H1 (cell line): ENCODE measurements around the gene LY6G6F. TPM values are rescaled to one million over a fixed set of nuclear protein-coding genes. Genes with fewer than 3 reads are reported as not detected.

ENCODE experiments used
- CTCF ChIA-PET: fragments of 300-600 bp; sonication (Branson Sonifier 250); formaldehyde crosslinking; loops from one replicate; lab custom pipeline; 2021; ENCODE audit not compliant: partially characterized antibody; lab: Charles Lee
- POLR2A ChIA-PET: fragments of 300-600 bp; sonication (Branson Sonifier 250); formaldehyde crosslinking; loops from one replicate; lab custom pipeline; 2021; ENCODE audit warnings: inconsistent platforms; ENCODE audit not compliant: partially characterized antibody; lab: Charles Lee
- DNase-seq, 2 experiments: peaks; one replicate each; pipeline versions ENCODE4 v3.0.0 to v3.0.0-alpha.2; 2010 to 2022; ENCODE audit warnings: low spot score in 2 of 2, low read depth in 1 of 2, mixed read lengths in 1 of 2
- FAIRE-seq: peaks from 2 replicates; lab custom pipeline; 2011; peaks lifted over from hg19 to GRCh38; lab: Jason Lieb, UNC
- H2AFZ ChIP-seq: 2 replicates; pipeline ENCODE4 v1.8.1; 2012; ENCODE audit warnings: low read length, inconsistent platforms
- H2AK5ac ChIP-seq: 2 replicates; pipeline ENCODE4 v1.6.1; 2013; ENCODE audit warnings: low read depth, low read length
- H2BK120ac ChIP-seq: replicated peaks from 2 replicates; pipeline ENCODE3; 2013; ENCODE audit warnings: low read depth, low read length, inconsistent platforms
- H2BK12ac ChIP-seq: 2 replicates; pipeline ENCODE4 v1.6.1; 2013; ENCODE audit warnings: low read depth, low read length
- H2BK15ac ChIP-seq: 2 replicates; pipeline ENCODE4 v1.6.1; 2013; ENCODE audit warnings: low read length
- H2BK20ac ChIP-seq: 2 replicates; pipeline ENCODE4 v1.6.1; 2013; ENCODE audit warnings: low read length
- H2BK5ac ChIP-seq: 2 replicates; pipeline ENCODE4 v1.6.1; 2013; ENCODE audit warnings: low read depth, low read length
- H3K14ac ChIP-seq: 2 replicates; pipeline ENCODE4 v1.6.1; 2013; ENCODE audit warnings: inconsistent platforms; ENCODE audit not compliant: insufficient read length
- H3K18ac ChIP-seq: 2 replicates; pipeline ENCODE4 v1.6.1; 2013; ENCODE audit warnings: low read length; ENCODE audit errors: extremely low read depth
- H3K23ac ChIP-seq: 2 replicates; pipeline ENCODE4 v1.6.1; 2013; ENCODE audit warnings: inconsistent platforms; ENCODE audit not compliant: insufficient read length
- H3K23me2 ChIP-seq: 2 replicates; pipeline ENCODE4 v1.6.1; 2013; ENCODE audit warnings: low read depth, low read length
- H3K27ac ChIP-seq: 2 replicates; pipeline ENCODE4 v1.6.1; 2011; ENCODE audit warnings: low read depth, low read length, inconsistent platforms
- H3K27me3 ChIP-seq, 4 experiments: replicated peaks in 1 of 4; 1 replicate in 1 of 4; 2 replicates in 3 of 4; pipeline versions ENCODE4 v1.6.1 to v1.8.1; 2011 to 2013; ENCODE audit warnings: low read length in 3 of 4, mild to moderate bottlenecking in 3 of 4, inconsistent platforms in 2 of 4, mixed read lengths in 2 of 4, moderate library complexity in 1 of 4; ENCODE audit not compliant: control insufficient read depth in 3 of 4, insufficient read depth in 3 of 4; ENCODE audit errors: extremely low read depth in 1 of 4
- H3K36me3 ChIP-seq, 4 experiments: 2 replicates each; pipeline versions ENCODE4 v1.6.1 to v1.8.1; 2011 to 2013; ENCODE audit warnings: mild to moderate bottlenecking in 4 of 4, low read length in 3 of 4, moderate library complexity in 2 of 4, control low read depth in 1 of 4, inconsistent platforms in 1 of 4; ENCODE audit not compliant: insufficient read depth in 4 of 4, control insufficient read depth in 2 of 4
- H3K4ac ChIP-seq: replicated peaks from 2 replicates; pipeline ENCODE3; 2013; ENCODE audit warnings: low read length, low read depth, mixed read lengths, inconsistent platforms; ENCODE audit not compliant: insufficient read length
- H3K4me1 ChIP-seq, 4 experiments: replicated peaks in 1 of 4; 1 replicate in 1 of 4; 2 replicates in 3 of 4; pipeline versions ENCODE4 v1.6.1 to v1.8.1; 2011 to 2013; ENCODE audit warnings: low read length in 3 of 4, inconsistent platforms in 2 of 4, mixed read lengths in 1 of 4; ENCODE audit not compliant: insufficient read depth in 4 of 4, control insufficient read depth in 3 of 4
- H3K4me2 ChIP-seq, 2 experiments: 2 replicates each; pipeline versions ENCODE4 v1.6.1 to v1.8.1; 2011 to 2013; ENCODE audit warnings: low read depth in 2 of 2, low read length in 2 of 2, control low read depth in 1 of 2, inconsistent platforms in 1 of 2, mild to moderate bottlenecking in 1 of 2; ENCODE audit not compliant: insufficient read depth in 1 of 2
- H3K4me3 ChIP-seq, 4 experiments: fragments of 200-600, 300-600 bp in 1 of 4; sonication (generic), shearing (Covaris generic), sonication (Bioruptor Twin) in 1 of 4; 2 replicates each; pipeline versions ENCODE4 v1.5.1 to v1.8.1; 2011 to 2016; ENCODE audit warnings: low read length in 4 of 4, low read depth in 3 of 4, control low read depth in 2 of 4, inconsistent platforms in 2 of 4, mild to moderate bottlenecking in 2 of 4, mixed read lengths in 1 of 4, moderate library complexity in 1 of 4; ENCODE audit not compliant: insufficient read depth in 2 of 4; ENCODE audit errors: extremely low read depth in 1 of 4
- H3K56ac ChIP-seq: replicated peaks from 2 replicates; pipeline ENCODE3; 2013; ENCODE audit warnings: low read depth, mild to moderate bottlenecking, mixed read lengths, low read length, inconsistent platforms; ENCODE audit not compliant: insufficient read length
- H3K79me1 ChIP-seq: 2 replicates; pipeline ENCODE4 v1.6.1; 2013; ENCODE audit warnings: low read depth, low read length, control low read depth
- H3K79me2 ChIP-seq, 2 experiments: 2 replicates each; pipeline versions ENCODE4 v1.6.1 to v1.8.1; 2012 to 2013; ENCODE audit warnings: low read length in 2 of 2, mild to moderate bottlenecking in 2 of 2, inconsistent platforms in 1 of 2; ENCODE audit not compliant: insufficient read depth in 2 of 2, control insufficient read depth in 1 of 2
- H3K9ac ChIP-seq, 4 experiments: replicated peaks in 1 of 4; 1 replicate in 1 of 4; 2 replicates in 3 of 4; pipeline versions ENCODE4 v1.6.1 to v1.8.1; 2011 to 2013; ENCODE audit warnings: low read depth in 3 of 4, low read length in 3 of 4, control low read depth in 2 of 4, mild to moderate bottlenecking in 2 of 4, moderate library complexity in 2 of 4, inconsistent platforms in 1 of 4; ENCODE audit errors: extremely low read depth in 1 of 4
- H3K9me3 ChIP-seq, 2 experiments: 2 replicates each; pipeline versions ENCODE4 v1.6.1 to v1.8.1; 2012 to 2013; ENCODE audit warnings: mild to moderate bottlenecking in 2 of 2, moderate library complexity in 2 of 2, control low read depth in 1 of 2, inconsistent platforms in 1 of 2, low read depth in 1 of 2, low read length in 1 of 2, mixed read lengths in 1 of 2; ENCODE audit not compliant: insufficient read depth in 2 of 2
- H4K20me1 ChIP-seq, 2 experiments: replicated peaks in 1 of 2; 2 replicates each; pipeline versions ENCODE3 to v1.8.1; 2011 to 2013; ENCODE audit warnings: inconsistent platforms in 2 of 2, low read length in 2 of 2, mild to moderate bottlenecking in 1 of 2; ENCODE audit not compliant: insufficient read depth in 2 of 2, control insufficient read depth in 1 of 2
- H4K5ac ChIP-seq: 2 replicates; pipeline ENCODE4 v1.6.1; 2013; ENCODE audit warnings: low read length, low read depth, mixed read lengths, inconsistent platforms; ENCODE audit not compliant: insufficient read length
- H4K8ac ChIP-seq: 2 replicates; pipeline ENCODE4 v1.8.0; 2013; ENCODE audit warnings: mild to moderate bottlenecking, moderate library complexity, low read length, inconsistent platforms; ENCODE audit not compliant: insufficient read depth; ENCODE audit errors: extremely low read depth
- H4K91ac ChIP-seq: replicated peaks from 2 replicates; pipeline ENCODE3; 2013; ENCODE audit warnings: low read length, mixed read lengths, inconsistent platforms; ENCODE audit not compliant: insufficient read length
- BRCA1 ChIP-seq: IDR thresholded peaks from 2 replicates; pipeline ENCODE4 v1.6.1; 2012; ENCODE audit warnings: low read depth, low read length, improper control_type of control experiment
- CEBPB ChIP-seq: IDR thresholded peaks from 2 replicates; pipeline ENCODE4 v1.6.1; 2012; ENCODE audit warnings: low read depth, low read length
- CREB1 ChIP-seq: IDR thresholded peaks from 2 replicates; pipeline ENCODE4 v1.6.1; 2012; ENCODE audit warnings: inconsistent platforms
- CTBP2 ChIP-seq: IDR thresholded peaks from 2 replicates; pipeline ENCODE4 v1.7.0; 2011; ENCODE audit warnings: borderline replicate concordance, mild to moderate bottlenecking, moderate library complexity, mixed read lengths, low read length; ENCODE audit not compliant: insufficient read depth, insufficient read length
- E2F6 ChIP-seq: IDR thresholded peaks from 2 replicates; pipeline ENCODE4 v1.6.1; 2012; ENCODE audit warnings: inconsistent platforms
- EGR1 ChIP-seq: IDR thresholded peaks from 2 replicates; pipeline ENCODE4 v1.6.1; 2011; ENCODE audit warnings: low read depth, low read length, borderline replicate concordance
- JUND ChIP-seq: IDR thresholded peaks from 2 replicates; pipeline ENCODE4 v1.6.1; 2011; ENCODE audit warnings: mild to moderate bottlenecking, improper control_type of control experiment, low read length
- KDM1A ChIP-seq: fragments of 200-600, 300-600 bp; sonication (generic); IDR thresholded peaks from 2 replicates; pipeline ENCODE4 v1.7.1; 2016; ENCODE audit warnings: mild to moderate bottlenecking, low read length, borderline replicate concordance
- PHF8 ChIP-seq: fragments of 200-600 bp; sonication (generic); conservative IDR thresholded peaks from 2 replicates; pipeline ENCODE4 v1.7.1; 2012; ENCODE audit warnings: low read depth, mild to moderate bottlenecking, inconsistent platforms, low read length, moderate library complexity
- RBBP5 ChIP-seq: IDR thresholded peaks from 2 replicates; pipeline ENCODE4 v1.7.1; 2012; ENCODE audit warnings: low read depth, mild to moderate bottlenecking, inconsistent platforms, low read length, moderate library complexity, borderline replicate concordance
- SIX5 ChIP-seq: IDR thresholded peaks from 2 replicates; pipeline ENCODE4 v1.6.1; 2011; ENCODE audit warnings: mild to moderate bottlenecking, low read depth, low read length
- SP1 ChIP-seq: IDR thresholded peaks from 2 replicates; pipeline ENCODE4 v1.6.1; 2011; ENCODE audit warnings: low read depth, low read length
- SRF ChIP-seq: IDR thresholded peaks from 2 replicates; pipeline ENCODE4 v1.6.1; 2011; ENCODE audit warnings: mild to moderate bottlenecking, low read depth, low read length, moderate library complexity
- WGBS, 2 experiments: shearing (Covaris generic) in 1 of 2; methylation state at CpG; one replicate each; pipeline versions ENCODE4 v1.1.6 to v1.1.7; 2013 to 2015; ENCODE audit warnings: low lambda C conversion rate in 2 of 2, mixed read lengths in 2 of 2, inconsistent platforms in 1 of 2, low coverage in 1 of 2, missing lambda C conversion rate in 1 of 2; ENCODE audit not compliant: insufficient replicate concordance in 2 of 2, insufficient coverage in 1 of 2, insufficient read length in 1 of 2; ENCODE audit errors: extremely low coverage in 1 of 2, missing lambda C conversion rate in 1 of 2; 5-methylcytosine and 5-hydroxymethylcytosine counted together
- polyA plus RNA-seq, 7 experiments: library from polyadenylated mRNA; depleted of rRNA in 3 of 7; stranded (reverse) in 5 of 7; unstranded in 2 of 7; fragments of >200 nt in 5 of 7; fragments of 200-250 nt in 2 of 7; gene quantifications; 1 replicate in 5 of 7; 2 replicates in 1 of 7; 4 replicates in 1 of 7; pipeline versions ENCODE4 v1.2.1 to v1.2.3, GENCODE V29; 2011 to 2013; ENCODE audit warnings: missing spikeins in 2 of 7, mixed read lengths in 2 of 7
- total RNA-seq: library from RNA; stranded (reverse); fragmentation: NEBNext Ultra II Directional; extraction: Animal tissue kit (Norgen Biotek cat#: 25700); gene quantifications from 2 replicates; pipeline ENCODE4 v1.2.1, GENCODE V29; 2021

The LY6G6F gene
- total and polyA plus RNA-seq, 2 of the 8 experiments (the other 6 are each of a cell fraction or from before 2014, with no cell fraction given), result not detected

GRCh38 chr6:31658158-31658688 lies 48.4 kb upstream of the LY6G6F start:
- peaks cover 0 to 26% of the 10 kb centered on the region in 2 experiments; a peak in 2 of 4 replicates for H3K79me2 ChIP-seq
- no peak overlapping the region; a peak in 1 of 4 replicates for H3K4me2 ChIP-seq
- H2BK5ac ChIP-seq, result no peak overlapping the region
- no peak overlapping the region for H3K18ac ChIP-seq
- no peak overlapping the region for H3K4ac ChIP-seq
- H3K23ac ChIP-seq, result no peak overlapping the region
- H3K23me2 ChIP-seq, result peaks cover 4% of the 10 kb centered on the region; the same call in 1 of the 2 replicates
- no peak overlapping the region for H3K56ac ChIP-seq
- peaks cover 0 to 3% of the 10 kb centered on the region in 2 experiments for H4K20me1 ChIP-seq
- no peak overlapping the region for H2AK5ac ChIP-seq
- H3K4me3 ChIP-seq, result no peak overlapping the region
- H3K36me3 ChIP-seq, result peaks cover 4 to 13% (median 9%) of the 10 kb centered on the region in 4 experiments; a peak in 6 of 8 replicates
- H3K4me1 ChIP-seq, result peaks cover 0 to 7% (median 2%) of the 10 kb centered on the region in 4 experiments; a peak in 3 of 7 replicates
- H2AFZ ChIP-seq, result no peak overlapping the region
- no peak for DNase-seq
- no peak overlapping the region for H3K27ac ChIP-seq
- FAIRE-seq, result no peak
- 67% methylated on average over 4 of the region's 4 CpGs; no CpG with 5 or more reads in 1 of the 2 experiments for WGBS, 2 experiments
- POLR2A ChIA-PET, result interaction anchor here (1.5 to 25.5 kb wide), 5 partner anchors 6 to 116 kb away, joined by 6 to 883 read pairs (median 52); partner anchors contain the start of genes AIF1, ATP6V1G2, C6orf47 and CSNK2B
- H3K79me1 ChIP-seq, result peaks cover 9% of the 10 kb centered on the region
- no peak overlapping the region for H2BK20ac ChIP-seq
- H3K14ac ChIP-seq, result no peak overlapping the region
- H2BK15ac ChIP-seq, result no peak overlapping the region
- H3K9me3 ChIP-seq, result no peaks in the 10 kb centered on the region
- H4K5ac ChIP-seq, result no peak overlapping the region
- H2BK120ac ChIP-seq, result no peak overlapping the region
- no peak overlapping the region for H4K8ac ChIP-seq
- H2BK12ac ChIP-seq, result no peak overlapping the region
- no peak overlapping the region for H3K9ac ChIP-seq
- H4K91ac ChIP-seq, result no peak overlapping the region
- no peaks in the 10 kb centered on the region for H3K27me3 ChIP-seq
- CTCF ChIA-PET, result interaction anchor here (1.0 to 3.2 kb wide), 3 partner anchors 108 to 115 kb away, joined by 6 to 9 read pairs (median 7); no protein-coding TSS in a partner anchor
- TF ChIP-seq E2F6 (no peak), SRF (no peak), EGR1 (no peak), CEBPB (no peak), PHF8 (no peak), CREB1 (no peak), RBBP5 (no peak), SP1 (no peak), CTBP2 (no peak), SIX5 (no peak), KDM1A (no peak), JUND (no peak), BRCA1 (no peak)
